ENCODE measurements around the gene IGLL1. TPM values are rescaled to one million over a fixed set of nuclear protein-coding genes. Genes with fewer than 3 reads are reported as not detected.
"Not testable (repeated sequence)": the region's sequence is repeated elsewhere in the genome, so short reads cannot be mapped to it uniquely, and the experiment has no call there.

IGLL1 gene
- total RNA-seq, 1 donor from 2014 or later: not detected

GRCh38 chr22:23539135-23539838 lies 40.8 kb downstream of the IGLL1 start:
- intact Hi-C loops (cut with DNase I): no loop called here
- no peak overlapping the region for H3K4me3 ChIP-seq
- no peak overlapping the region for H3K27ac ChIP-seq

GRCh38 chr22:23538696-23539030 lies 41.4 kb downstream of the IGLL1 start:
- H3K4me3 ChIP-seq; H3K36me3 ChIP-seq; intact Hi-C loops (cut with DNase I); ATAC-seq; H3K27me3 ChIP-seq (ENCODE audit: low read depth); H3K9me3 ChIP-seq; H3K27ac ChIP-seq: not testable (repeated sequence)
- H3K4me1 ChIP-seq: peaks cover 21% of the 10 kb centered on the region
- DNase-seq: peak; percentile 20

More at GRCh38 chr22:23539135-23539838, 40.8 kb downstream of the IGLL1 start:
- H3K36me3 ChIP-seq: no peaks in the 10 kb centered on the region
- peak; percentile 84 for TF ChIP-seq CTCF (IDR thresholded peaks at IDR 0.05)
- H3K9me3 ChIP-seq: no peaks in the 10 kb centered on the region
- H3K4me1 ChIP-seq: peaks cover 17% of the 10 kb centered on the region
- DNase-seq: peak; percentile 81
- ATAC-seq: peak; percentile 96 to 98
- H3K27me3 ChIP-seq (ENCODE audit: low read depth): no peaks in the 10 kb centered on the region

GRCh38 chr22:23537830-23538695 lies 42.0 kb downstream of the IGLL1 start:
- H3K4me3 ChIP-seq; H3K27ac ChIP-seq; H3K9me3 ChIP-seq; DNase-seq; H3K27me3 ChIP-seq (ENCODE audit: low read depth); intact Hi-C loops (cut with DNase I); H3K36me3 ChIP-seq; ATAC-seq: not testable (repeated sequence)
- H3K4me1 ChIP-seq: peaks cover 21% of the 10 kb centered on the region

GRCh38 chr22:23537416-23537815 lies 42.7 kb downstream of the IGLL1 start:
- Histone ChIP-seq H3K4me3 (no peak overlapping the region), H3K4me1 (peaks cover 21% of the 10 kb centered on the region), H3K27ac (no peak overlapping the region), H3K27me3 (ENCODE audit: low read depth) (no peaks in the 10 kb centered on the region), H3K36me3 (no peaks in the 10 kb centered on the region), H3K9me3 (no peaks in the 10 kb centered on the region)
- no peak for TF ChIP-seq CTCF (IDR thresholded peaks at IDR 0.05)
- peak; percentile 20 for DNase-seq
- intact Hi-C loops (cut with DNase I): no loop called here
- ATAC-seq: no peak

- no peaks in the 10 kb centered on the region for H3K36me3 ChIP-seq
- DNase-seq (peak; percentile 14), ATAC-seq (no peak)
- no peaks in the 10 kb centered on the region for H3K9me3 ChIP-seq
- H3K27ac ChIP-seq: no peak overlapping the region
- no peak overlapping the region for H3K4me3 ChIP-seq
- no peaks in the 10 kb centered on the region for H3K27me3 ChIP-seq (ENCODE audit: low read depth)
- H3K4me1 ChIP-seq: peaks cover 21% of the 10 kb centered on the region
- intact Hi-C loops (cut with DNase I): no loop called here
- no peak for TF ChIP-seq CTCF (IDR thresholded peaks at IDR 0.05)
These were observed 43.2 kb downstream of the IGLL1 start for GRCh38 chr22:23536821-23537345.

- peak; percentile 44 for DNase-seq
- intact Hi-C loops (cut with DNase I); ATAC-seq; H3K27me3 ChIP-seq (ENCODE audit: low read depth); H3K4me3 ChIP-seq; H3K36me3 ChIP-seq; H3K9me3 ChIP-seq: not testable (repeated sequence)
- H3K27ac ChIP-seq: peak overlapping the region; percentile 66
- H3K4me1 ChIP-seq: peaks cover 21% of the 10 kb centered on the region
These were observed 44.1 kb downstream of the IGLL1 start for GRCh38 chr22:23535790-23536661.
